Tibial artery (tissue), 4 donors: ENCODE results near the gene CLIP3.

Experiments used
- DNase-seq, 2 donors: peaks; one replicate each; pipeline ENCODE4 v3.0.0-alpha.2; 2019
- H3K27ac ChIP-seq, 2 donors: fragments of 200-600 bp; sonication (generic) in 1 of 2; 1 replicate in 1 of 2; 2 replicates in 1 of 2; pipeline ENCODE4 v1.5.1; 2018 to 2019; ENCODE audit warnings: mild to moderate bottlenecking in 1 of 2
- H3K27me3 ChIP-seq, 2 donors: fragments of 200-600 bp; sonication (generic) in 1 of 2; one replicate each; pipeline versions ENCODE4 v1.5.1 to v1.6.0; 2016 to 2019
- H3K36me3 ChIP-seq, 3 donors: fragments of 200-600 bp; sonication (generic) in 2 of 3; one replicate each; pipeline ENCODE4 v1.5.1; 2016 to 2019; ENCODE audit warnings: mild to moderate bottlenecking in 2 of 3
- H3K4me1 ChIP-seq, 4 donors: fragments of 200-600 bp; sonication (generic) in 2 of 4; 1 replicate in 3 of 4; 2 replicates in 1 of 4; pipeline ENCODE4 v1.5.1; 2016 to 2019
- H3K4me3 ChIP-seq, 2 donors: fragments of 200-600 bp; sonication (generic) in 1 of 2; 1 replicate in 1 of 2; 2 replicates in 1 of 2; pipeline ENCODE4 v1.5.1; 2018 to 2019; ENCODE audit warnings: mild to moderate bottlenecking in 2 of 2
- H3K9me3 ChIP-seq, 3 donors: fragments of 200-600 bp; sonication (generic) in 1 of 3; one replicate each; pipeline ENCODE4 v1.5.1; 2016 to 2019
- intact Hi-C: fragments of 100-400 bp; cut with DNase I; formaldehyde crosslinking; loops from one replicate; pipeline ENCODE4 v1.15.0; 2023; ENCODE audit warnings: low total_unique reads
- TF ChIP-seq, protein P1 (sequence below), 2 experiments: fragments of 200-600 bp in 1 of 2; fragments of 450-650 bp in 1 of 2; IDR thresholded peaks; one replicate each; pipeline ENCODE4 v1.5.1; 2017 to 2019; ENCODE audit warnings: antibody characterized with exemption in 2 of 2, mild to moderate bottlenecking in 1 of 2, moderate library complexity in 1 of 2

Gene CLIP3

DNA sequence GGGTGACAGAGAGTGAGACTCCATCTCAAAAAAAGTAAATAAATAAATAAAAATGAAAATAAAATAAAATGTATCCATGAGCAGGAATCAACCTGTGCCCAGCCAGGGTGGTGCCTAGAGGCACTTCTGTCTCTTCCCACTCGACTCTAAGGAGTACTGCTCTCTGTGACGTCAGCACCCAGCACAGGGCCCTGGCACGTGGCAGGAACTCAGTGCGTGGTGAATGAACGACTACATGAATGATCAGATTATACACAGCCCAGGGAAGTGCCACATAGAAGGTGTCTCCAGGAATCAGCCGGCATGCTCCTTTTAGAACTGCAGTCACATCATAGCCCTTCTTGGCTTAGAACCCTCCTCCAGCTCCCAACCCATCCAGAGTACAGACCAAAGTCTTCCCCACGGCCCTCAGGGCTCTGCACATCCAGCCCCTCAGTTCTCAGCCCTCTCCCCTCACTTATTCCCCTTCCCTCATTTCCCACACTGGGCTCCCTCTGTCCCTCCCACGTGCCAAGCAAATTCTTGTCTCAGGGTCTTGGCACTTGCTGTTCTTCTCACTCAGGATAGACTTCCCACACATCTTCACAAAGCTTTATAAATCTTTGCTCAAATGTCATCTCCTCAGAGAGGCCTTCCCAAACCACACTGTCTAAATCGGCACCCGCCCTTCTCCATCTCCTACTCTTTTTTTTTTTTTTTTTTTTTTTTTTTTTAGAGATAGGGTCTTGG lies 4.2 kb downstream of the CLIP3 start:
- H3K4me1 ChIP-seq = peaks cover 0 to 19% (median 12%) of the 10 kb centered on the region in 4 donors
- H3K9me3 ChIP-seq = no peaks in the 10 kb centered on the region
- no peak overlapping the region for H3K27ac ChIP-seq
- H3K27me3 ChIP-seq = no peaks in the 10 kb centered on the region
- intact Hi-C loops = no loop called here
- DNase-seq = no peak
- TF ChIP-seq, protein P1, sequence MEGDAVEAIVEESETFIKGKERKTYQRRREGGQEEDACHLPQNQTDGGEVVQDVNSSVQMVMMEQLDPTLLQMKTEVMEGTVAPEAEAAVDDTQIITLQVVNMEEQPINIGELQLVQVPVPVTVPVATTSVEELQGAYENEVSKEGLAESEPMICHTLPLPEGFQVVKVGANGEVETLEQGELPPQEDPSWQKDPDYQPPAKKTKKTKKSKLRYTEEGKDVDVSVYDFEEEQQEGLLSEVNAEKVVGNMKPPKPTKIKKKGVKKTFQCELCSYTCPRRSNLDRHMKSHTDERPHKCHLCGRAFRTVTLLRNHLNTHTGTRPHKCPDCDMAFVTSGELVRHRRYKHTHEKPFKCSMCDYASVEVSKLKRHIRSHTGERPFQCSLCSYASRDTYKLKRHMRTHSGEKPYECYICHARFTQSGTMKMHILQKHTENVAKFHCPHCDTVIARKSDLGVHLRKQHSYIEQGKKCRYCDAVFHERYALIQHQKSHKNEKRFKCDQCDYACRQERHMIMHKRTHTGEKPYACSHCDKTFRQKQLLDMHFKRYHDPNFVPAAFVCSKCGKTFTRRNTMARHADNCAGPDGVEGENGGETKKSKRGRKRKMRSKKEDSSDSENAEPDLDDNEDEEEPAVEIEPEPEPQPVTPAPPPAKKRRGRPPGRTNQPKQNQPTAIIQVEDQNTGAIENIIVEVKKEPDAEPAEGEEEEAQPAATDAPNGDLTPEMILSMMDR (IDR thresholded peaks at IDR 0.05) = no peak
- peaks cover 4 to 48% (median 26%) of the 10 kb centered on the region in 3 donors for H3K36me3 ChIP-seq
- H3K4me3 ChIP-seq = no peak overlapping the region

DNA sequence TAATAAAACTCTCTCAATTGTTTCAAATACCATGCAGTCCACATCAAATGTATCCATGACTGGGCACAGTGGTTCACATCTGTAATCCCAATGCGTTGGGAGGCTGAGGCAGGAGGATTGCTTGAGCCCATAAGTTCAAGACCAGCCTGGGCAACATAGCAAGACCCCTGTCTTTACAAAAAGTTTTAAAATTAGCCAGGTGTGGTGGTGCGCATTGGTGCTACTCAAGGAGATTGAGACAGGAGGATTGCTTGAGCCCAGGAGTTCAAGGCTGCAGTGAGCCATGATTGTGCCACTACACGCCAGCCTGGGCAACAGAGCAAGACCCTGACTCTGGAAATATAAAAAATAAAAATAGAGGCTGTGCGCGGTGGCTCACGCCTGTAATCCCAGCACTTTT lies 5.0 kb downstream of the CLIP3 start:
- Histone ChIP-seq H3K4me3 (no peak overlapping the region), H3K9me3 (no peaks in the 10 kb centered on the region), H3K27ac (no peak overlapping the region), H3K36me3 (peaks cover 4 to 55% (median 26%) of the 10 kb centered on the region in 3 donors), H3K4me1 (peaks cover 0 to 11% (median 7%) of the 10 kb centered on the region in 4 donors), H3K27me3 (no peaks in the 10 kb centered on the region)
- DNase-seq = no peak
- TF ChIP-seq, protein P1 (IDR thresholded peaks at IDR 0.05) = no peak
- intact Hi-C loops = no loop called here

GRCh38 chr19:36026091-36026876 lies 6.4 kb downstream of the CLIP3 start:
- Histone ChIP-seq H3K27ac (no peak overlapping the region), H3K36me3 (peaks cover 7 to 69% (median 40%) of the 10 kb centered on the region in 3 donors), H3K4me3 (no peak overlapping the region), H3K27me3 (no peaks in the 10 kb centered on the region), H3K9me3 (no peaks in the 10 kb centered on the region), H3K4me1 (no peaks in the 10 kb centered on the region)
- TF ChIP-seq, protein P1 (IDR thresholded peaks at IDR 0.05) = no peak
- DNase-seq = no peak
- intact Hi-C loops = no loop called here

- intact Hi-C loops = no loop called here
- DNase-seq = no peak
- TF ChIP-seq, protein P1 (IDR thresholded peaks at IDR 0.05) = no peak
- no peaks in the 10 kb centered on the region for H3K27me3 ChIP-seq
- peaks cover 8 to 77% (median 44%) of the 10 kb centered on the region in 3 donors for H3K36me3 ChIP-seq
- H3K27ac ChIP-seq = no peak overlapping the region
- no peaks in the 10 kb centered on the region for H3K4me1 ChIP-seq
- H3K4me3 ChIP-seq = no peak overlapping the region
- no peaks in the 10 kb centered on the region for H3K9me3 ChIP-seq
These were observed 7.1 kb downstream of the CLIP3 start for GRCh38 chr19:36025541-36025940.

DNA sequence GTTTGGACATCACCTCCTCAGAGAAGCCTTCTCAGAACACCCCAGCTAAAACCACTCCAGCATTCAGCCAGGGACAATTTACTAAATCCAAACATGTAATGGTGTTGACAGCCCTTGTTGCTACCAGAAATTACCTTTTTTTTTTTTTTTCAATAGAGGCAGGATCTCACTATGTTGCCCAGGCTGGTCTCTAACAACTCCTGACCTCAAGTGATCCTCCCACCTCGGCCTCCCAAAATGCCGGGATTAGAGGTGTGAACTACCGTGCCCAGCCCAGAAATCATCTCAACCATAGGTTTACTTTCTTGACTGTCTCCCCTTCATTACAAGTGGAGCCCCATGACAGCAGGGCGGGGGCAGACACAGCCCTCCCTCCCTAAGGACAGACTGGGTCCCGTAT lies 9.2 kb downstream of the CLIP3 start:
- no peak for DNase-seq
- H3K4me1 ChIP-seq = no peaks in the 10 kb centered on the region
- peaks cover 8 to 92% (median 47%) of the 10 kb centered on the region in 3 donors for H3K36me3 ChIP-seq
- intact Hi-C loops = no loop called here
- TF ChIP-seq, protein P1 (IDR thresholded peaks at IDR 0.05) = no peak
- no peaks in the 10 kb centered on the region for H3K27me3 ChIP-seq
- no peaks in the 10 kb centered on the region for H3K9me3 ChIP-seq
- H3K27ac ChIP-seq = no peak overlapping the region
- H3K4me3 ChIP-seq = no peak overlapping the region
